K562 (cell line): ENCODE data around the gene INPP5D. TPM values are rescaled to one million over a fixed set of nuclear protein-coding genes. Genes with fewer than 3 reads are reported as not detected.

Source experiments
- ATAC-seq: fragments of 200-7000 bp; cut with Tn5 transposase; 3 replicates; pipeline ENCODE4 v1.9.1; 2020; ENCODE audit warnings: moderate library complexity
- BruUV-seq: library from RNA; stranded (reverse); fragments of 400-500 nt; replicated peaks from 2 replicates; lab custom pipeline; 2021; lab: Mats Ljungman, UMichigan
- CTCF ChIA-PET: fragments of 300-600 bp; formaldehyde crosslinking; extraction: SDS; loops from one replicate; lab custom pipeline; 2021; ENCODE audit warnings: low intra/inter-chr PET ratio; lab: Yijun Ruan, JAX
- POLR2A ChIA-PET: fragments of 300-600, 350-650 bp; sonication (Branson Sonifier 250); formaldehyde crosslinking; extraction: SDS; loops from one replicate; lab custom pipeline; 2021; ENCODE audit warnings: antibody characterized with exemption, inconsistent platforms; lab: Yijun Ruan, JAX
- DNase-seq, 4 experiments: peaks; one replicate each; pipeline versions ENCODE4 v3.0.0 to v3.0.0-alpha.2; 2011 to 2018; ENCODE audit warnings: low spot score in 3 of 4, mixed read lengths in 3 of 4; ENCODE audit errors: extremely low read depth in 1 of 4
- FAIRE-seq: peaks from 2 replicates; lab custom pipeline; 2011; peaks lifted over from hg19 to GRCh38; lab: Jason Lieb, UNC
- H2AFZ ChIP-seq: 2 replicates; pipeline ENCODE4 v1.6.0; 2011; ENCODE audit warnings: low read depth, low read length, control low read depth, inconsistent platforms
- H3K27ac ChIP-seq: fragments of 200-600 bp; 3 replicates; pipeline ENCODE4 v1.8.0; 2011; ENCODE audit warnings: low read depth, mild to moderate bottlenecking, control low read depth, inconsistent platforms, low read length, moderate library complexity, mixed read lengths; ENCODE audit errors: extremely low read depth
- H3K27me3 ChIP-seq, 2 experiments: fragments of 300-600 bp in 1 of 2; 2 replicates in 1 of 2; 3 replicates in 1 of 2; pipeline versions ENCODE4 v1.6.0 to v1.8.0; 2011; ENCODE audit warnings: inconsistent platforms in 2 of 2, low read length in 2 of 2, mild to moderate bottlenecking in 1 of 2, mixed read lengths in 1 of 2, moderate library complexity in 1 of 2; ENCODE audit not compliant: control insufficient read depth in 2 of 2, insufficient read depth in 2 of 2
- H3K36me3 ChIP-seq: fragments of 300-600 bp; 3 replicates; pipeline ENCODE4 v1.8.0; 2011; ENCODE audit warnings: mild to moderate bottlenecking, low read length, inconsistent platforms; ENCODE audit not compliant: control insufficient read depth, insufficient read depth
- H3K4me1 ChIP-seq, 2 experiments: fragments of 200-600 bp in 1 of 2; replicated peaks in 1 of 2; 2 replicates in 1 of 2; 3 replicates in 1 of 2; pipeline versions ENCODE4 v1.5.1 to v1.8.0; 2011; ENCODE audit warnings: inconsistent platforms in 2 of 2, low read length in 2 of 2, mild to moderate bottlenecking in 1 of 2, mixed read lengths in 1 of 2, moderate library complexity in 1 of 2; ENCODE audit not compliant: control insufficient read depth in 2 of 2, insufficient read depth in 2 of 2
- H3K4me2 ChIP-seq: 2 replicates; pipeline ENCODE4 v1.6.1; 2011; ENCODE audit warnings: low read length, control low read depth, inconsistent platforms, mixed read lengths; ENCODE audit not compliant: insufficient read depth
- H3K4me3 ChIP-seq: fragments of 200-600 bp; sonication (generic), shearing (Covaris generic); 2 replicates; pipeline ENCODE4 v1.5.1; 2016; ENCODE audit warnings: control low read depth, inconsistent platforms
- H3K79me2 ChIP-seq: fragments of 200-600 bp; 3 replicates; pipeline ENCODE4 v1.8.0; 2011; ENCODE audit warnings: low read length, inconsistent platforms; ENCODE audit not compliant: control insufficient read depth, insufficient read depth
- H3K9ac ChIP-seq, 2 experiments: 2 replicates each; pipeline versions ENCODE4 v1.6.0 to v1.6.1; 2011; ENCODE audit warnings: low read depth in 2 of 2, low read length in 2 of 2, control low read depth in 1 of 2, inconsistent platforms in 1 of 2, mild to moderate bottlenecking in 1 of 2, mixed read lengths in 1 of 2; ENCODE audit not compliant: insufficient read depth in 1 of 2
- H3K9me1 ChIP-seq: one replicate; pipeline ENCODE4 v1.6.0; 2011; ENCODE audit warnings: inconsistent platforms, mild to moderate bottlenecking, low read length, moderate library complexity; ENCODE audit not compliant: control insufficient read depth, insufficient read depth
- H3K9me3 ChIP-seq: replicated peaks from 2 replicates; pipeline ENCODE4 v1.5.1; 2011; ENCODE audit warnings: low read depth, low read length, inconsistent platforms; ENCODE audit not compliant: control insufficient read depth, insufficient read depth
- H4K20me1 ChIP-seq: replicated peaks from 2 replicates; pipeline ENCODE4 v1.6.1; 2011; ENCODE audit warnings: low read length, inconsistent platforms, mixed read lengths; ENCODE audit not compliant: control insufficient read depth, insufficient read depth
- CCAR2 ChIP-seq: fragments of 200-400 bp; formaldehyde crosslinking; IDR thresholded peaks from 2 replicates; pipeline ENCODE4 v1.6.1; 2017; ENCODE audit warnings: mild to moderate bottlenecking, low read depth, low read length
- ELF2 ChIP-seq: fragments of 250-450 bp; sonication (Bioruptor Pico); IDR thresholded peaks from 2 replicates; pipeline ENCODE4 v1.5.0; 2021; ENCODE audit warnings: mild to moderate bottlenecking
- ESRRB ChIP-seq: fragments of 250-450 bp; sonication (Bioruptor Pico); IDR thresholded peaks from 2 replicates; pipeline ENCODE4 v1.5.0; 2020; ENCODE audit warnings: mild to moderate bottlenecking, moderate library complexity, borderline replicate concordance
- FOS ChIP-seq: IDR thresholded peaks from 3 replicates; pipeline ENCODE4 v1.6.1; 2011; ENCODE audit not compliant: insufficient read length; ENCODE audit errors: extremely low read depth
- FOXP4 ChIP-seq: sonication (generic); formaldehyde crosslinking; IDR thresholded peaks from 2 replicates; pipeline ENCODE4 v1.8.0; 2022; ENCODE audit warnings: mild to moderate bottlenecking, missing genetic modification reagents, borderline replicate concordance
- GATAD2B ChIP-seq: fragments of 450-650 bp; IDR thresholded peaks from 2 replicates; pipeline ENCODE4 v1.6.1; 2017; ENCODE audit warnings: mild to moderate bottlenecking, borderline replicate concordance
- ILK ChIP-seq: fragments of 450-650 bp; IDR thresholded peaks from 2 replicates; pipeline ENCODE4 v1.6.1; 2016; ENCODE audit warnings: missing genetic modification characterization, low read depth, mild to moderate bottlenecking, missing compliant biosample characterization, moderate library complexity, borderline replicate concordance
- NFATC3 ChIP-seq: fragments of 450-650 bp; IDR thresholded peaks from 2 replicates; pipeline ENCODE4 v1.6.1; 2017; ENCODE audit warnings: mild to moderate bottlenecking
- NR1H2 ChIP-seq: sonication (generic); formaldehyde crosslinking; IDR thresholded peaks from 2 replicates; pipeline ENCODE4 v1.4.0; 2020; ENCODE audit warnings: mild to moderate bottlenecking, missing genetic modification reagents
- PATZ1 ChIP-seq: fragments of 250-450 bp; sonication (Bioruptor Pico); IDR thresholded peaks from 2 replicates; pipeline ENCODE4 v1.5.0; 2020; ENCODE audit warnings: mild to moderate bottlenecking, borderline replicate concordance
- SAFB ChIP-seq: fragments of 200-400 bp; formaldehyde crosslinking; IDR thresholded peaks from 2 replicates; pipeline ENCODE4 v1.6.1; 2017; ENCODE audit warnings: low read depth, low read length, borderline replicate concordance
- SREBF1 ChIP-seq: fragments of 150-350 bp; IDR thresholded peaks from 2 replicates; pipeline ENCODE4 v1.6.1; 2014; ENCODE audit warnings: antibody characterized with exemption, low read depth, low read length, borderline replicate concordance
- ZFPM2 ChIP-seq: fragments of 250-450 bp; sonication (Bioruptor Pico); IDR thresholded peaks from 2 replicates; pipeline ENCODE4 v1.5.1; 2022; ENCODE audit warnings: mild to moderate bottlenecking
- ZNF3 ChIP-seq: fragments of 250-450 bp; sonication (Bioruptor Pico); IDR thresholded peaks from 2 replicates; pipeline ENCODE4 v1.5.0; 2021; ENCODE audit warnings: mild to moderate bottlenecking, moderate library complexity
- WGBS: fragments of 100-300 bp; shearing (Covaris generic); methylation state at CpG from one replicate; pipeline ENCODE4 v1.1.6; 2016; ENCODE audit warnings: low coverage, mixed read lengths; ENCODE audit not compliant: insufficient coverage; ENCODE audit errors: missing lambda C conversion rate; 5-methylcytosine and 5-hydroxymethylcytosine counted together
- in situ Hi-C: fragments of 300-500 bp; cut with MboI; formaldehyde crosslinking; loops from 4 replicates; pipeline ENCODE4 v1.15.0; 2018; ENCODE audit warnings: inconsistent platforms, mixed read lengths
- intact Hi-C: fragments of 100-400 bp; cut with micrococcal nuclease; formaldehyde crosslinking; loops from 2 replicates; pipeline ENCODE4 v1.14.2; 2022
- polyA plus RNA-seq, 8 experiments: library from polyadenylated mRNA; depleted of rRNA in 4 of 8; stranded (reverse) in 5 of 8; unstranded in 3 of 8; fragments of >200 nt; fragmentation: Nextera tagmentation in 2 of 8; fragmentation: Illumina TruSeq in 1 of 8; extraction: Ambion mirVana in 2 of 8; extraction: Trizol in 1 of 8; gene quantifications; 2 replicates each; pipeline versions ENCODE4 v1.2.1 to v1.2.3, GENCODE V29; 2011 to 2014; ENCODE audit warnings: inconsistent platforms in 1 of 8, missing spikeins in 1 of 8
- total RNA-seq, 7 experiments: library from RNA; depleted of rRNA in 6 of 7; stranded (reverse); fragments of >200 nt in 6 of 7; fragmentation: Illumina TruSeq in 2 of 7; extraction: Trizol in 2 of 7; gene quantifications; 2 replicates each; pipeline versions ENCODE4 v1.2.1 to v1.2.3, GENCODE V29; 2011 to 2021; ENCODE audit warnings: low replicate concordance in 1 of 7

INPP5D gene
- total and polyA plus RNA-seq, 9 of the 15 experiments (the other 6 are each of a cell fraction or from before 2014, with no cell fraction given): 0.55 to 6.2 (median 2.2) TPM

GRCh38 chr2:233211548-233211895 lies 151.4 kb downstream of the INPP5D start:
- ChIA-PET CTCF (no interaction called here), POLR2A (no interaction called here)
- in situ Hi-C loops: no loop called here
- Histone ChIP-seq H3K9me3 (no peaks in the 10 kb centered on the region), H2AFZ (no peak overlapping the region), H3K9ac (no peak overlapping the region), H3K4me2 (no peak overlapping the region), H3K4me3 (no peak overlapping the region), H3K9me1 (no peaks in the 10 kb centered on the region), H3K36me3 (no peaks in the 10 kb centered on the region), H3K27me3 (no peaks in the 10 kb centered on the region), H3K4me1 (peaks cover 0 to 11% of the 10 kb centered on the region in 2 experiments; a peak in 3 of 5 replicates), H3K27ac (no peak overlapping the region), H3K79me2 (no peaks in the 10 kb centered on the region), H4K20me1 (no peaks in the 10 kb centered on the region)
- FAIRE-seq (no peak), ATAC-seq (no peak), DNase-seq (no peak)
- intact Hi-C loops: no loop called here
- WGBS: 41% methylated on average over 3 of the region's 3 CpGs
- TF ChIP-seq GATAD2B (no peak), NFATC3 (no peak), SREBF1 (no peak), PATZ1 (no peak), ZFPM2 (CRISPR knock-in tag) (no peak), ILK (tag) (no peak), FOS (no peak), NR1H2 (CRISPR knock-in tag) (no peak), ELF2 (no peak), FOXP4 (CRISPR knock-in tag) (no peak), ESRRB (CRISPR knock-in tag) (no peak), CCAR2 (no peak), SAFB (no peak), ZNF3 (CRISPR knock-in tag) (no peak)
- BruUV-seq: no TSS peak
